Fibroblast of villous mesenchyme (primary cell): ENCODE data around the gene CHPF2. TPM values are rescaled to one million over a fixed set of nuclear protein-coding genes. Genes with fewer than 3 reads are reported as not detected.

Source experiments
- DNase-seq: peaks from one replicate; pipeline ENCODE4 v3.0.0-alpha.2; 2010; ENCODE audit warnings: low read depth
- H3K4me3 ChIP-seq: 2 replicates; pipeline ENCODE4 v1.5.1; 2011; ENCODE audit warnings: low read depth, mild to moderate bottlenecking, low read length
- total RNA-seq: library from RNA; depleted of rRNA; stranded (reverse); fragments of >200 nt; gene quantifications from 2 replicates; pipeline ENCODE4 v1.2.3, GENCODE V29; 2012
- TF ChIP-seq, protein P1 (sequence below): IDR thresholded peaks from 2 replicates; pipeline ENCODE4 v1.5.1; 2012; ENCODE audit warnings: low read depth, mild to moderate bottlenecking, low read length; ENCODE audit not compliant: insufficient read depth

CHPF2 gene
- total RNA-seq, 1 donor = 90.7 TPM

DNA sequence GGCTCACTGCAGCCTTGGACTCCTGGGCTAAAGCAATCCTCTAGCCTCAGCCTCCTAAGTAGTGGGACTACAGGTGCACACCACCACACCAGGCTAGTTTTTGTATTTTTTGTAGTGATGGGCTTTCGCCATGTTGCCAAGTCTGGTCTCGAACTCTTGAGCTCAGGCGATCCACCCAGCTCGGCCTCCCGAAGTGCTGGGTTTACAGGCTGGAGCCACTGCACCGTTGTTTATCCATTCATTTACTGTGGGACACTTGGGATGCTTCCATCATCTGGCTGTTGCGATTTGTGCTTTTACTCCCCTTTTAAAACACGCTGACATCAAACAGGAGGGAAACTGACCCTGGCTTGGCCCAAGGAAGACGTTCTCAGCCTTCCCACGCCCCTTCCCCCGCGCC, 46.7 kb downstream of the CHPF2 start:
- no peak overlapping the region for H3K4me3 ChIP-seq
- no peak for DNase-seq
- TF ChIP-seq, protein P1, sequence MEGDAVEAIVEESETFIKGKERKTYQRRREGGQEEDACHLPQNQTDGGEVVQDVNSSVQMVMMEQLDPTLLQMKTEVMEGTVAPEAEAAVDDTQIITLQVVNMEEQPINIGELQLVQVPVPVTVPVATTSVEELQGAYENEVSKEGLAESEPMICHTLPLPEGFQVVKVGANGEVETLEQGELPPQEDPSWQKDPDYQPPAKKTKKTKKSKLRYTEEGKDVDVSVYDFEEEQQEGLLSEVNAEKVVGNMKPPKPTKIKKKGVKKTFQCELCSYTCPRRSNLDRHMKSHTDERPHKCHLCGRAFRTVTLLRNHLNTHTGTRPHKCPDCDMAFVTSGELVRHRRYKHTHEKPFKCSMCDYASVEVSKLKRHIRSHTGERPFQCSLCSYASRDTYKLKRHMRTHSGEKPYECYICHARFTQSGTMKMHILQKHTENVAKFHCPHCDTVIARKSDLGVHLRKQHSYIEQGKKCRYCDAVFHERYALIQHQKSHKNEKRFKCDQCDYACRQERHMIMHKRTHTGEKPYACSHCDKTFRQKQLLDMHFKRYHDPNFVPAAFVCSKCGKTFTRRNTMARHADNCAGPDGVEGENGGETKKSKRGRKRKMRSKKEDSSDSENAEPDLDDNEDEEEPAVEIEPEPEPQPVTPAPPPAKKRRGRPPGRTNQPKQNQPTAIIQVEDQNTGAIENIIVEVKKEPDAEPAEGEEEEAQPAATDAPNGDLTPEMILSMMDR = no peak

DNA sequence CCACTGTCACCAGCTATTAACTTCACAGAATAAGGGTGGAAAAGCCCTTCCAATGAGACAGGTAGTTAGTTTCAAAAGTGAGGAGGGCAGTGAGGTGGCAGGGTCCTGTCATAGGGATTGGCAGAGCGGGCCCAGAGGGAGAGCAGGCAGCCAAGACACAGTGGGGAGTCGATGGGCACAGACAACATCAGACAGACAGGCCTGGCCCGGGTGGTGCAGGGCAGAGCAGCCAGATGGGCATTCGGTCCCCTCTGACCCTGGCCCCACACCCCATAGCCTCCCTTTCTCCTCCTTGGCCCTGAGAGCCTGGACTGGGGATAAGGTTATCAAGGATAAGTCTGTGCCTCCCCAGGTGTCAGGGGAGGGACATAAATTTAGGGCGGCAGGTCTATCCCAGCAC, 47.6 kb downstream of the CHPF2 start:
- TF ChIP-seq, protein P1 = no peak
- H3K4me3 ChIP-seq = no peak overlapping the region
- no peak for DNase-seq

DNA sequence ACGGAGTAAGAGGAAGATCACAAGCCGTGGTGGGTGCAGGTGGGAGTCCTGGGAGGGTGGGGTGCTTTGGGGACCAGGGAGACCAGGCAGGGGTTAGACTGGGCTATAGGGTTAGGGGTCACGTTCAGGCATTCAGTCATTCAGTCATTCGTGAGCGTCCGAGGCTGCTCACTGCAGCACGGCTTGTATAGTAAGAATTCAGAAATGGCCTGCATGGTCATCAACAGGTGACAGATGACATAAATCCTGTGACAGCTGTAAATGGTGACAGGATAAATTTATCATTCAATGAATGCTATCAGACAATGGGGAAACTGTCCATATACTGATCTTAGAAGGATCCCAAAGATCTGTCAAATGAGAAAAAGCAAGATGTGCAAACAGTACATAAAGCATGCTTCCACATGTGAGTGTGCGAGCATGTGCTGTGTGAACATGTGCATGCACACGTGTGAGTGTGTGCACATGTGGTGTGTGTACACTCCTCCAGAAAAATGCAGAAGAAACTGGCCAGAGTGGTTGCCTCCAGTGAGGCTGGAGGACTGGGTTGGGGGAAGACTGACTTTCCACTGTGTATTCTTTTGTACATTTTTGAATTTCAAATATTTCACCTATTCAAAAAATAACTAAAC, 48.2 kb downstream of the CHPF2 start:
- H3K4me3 ChIP-seq = no peak overlapping the region
- TF ChIP-seq, protein P1 = no peak
- no peak for DNase-seq

DNA sequence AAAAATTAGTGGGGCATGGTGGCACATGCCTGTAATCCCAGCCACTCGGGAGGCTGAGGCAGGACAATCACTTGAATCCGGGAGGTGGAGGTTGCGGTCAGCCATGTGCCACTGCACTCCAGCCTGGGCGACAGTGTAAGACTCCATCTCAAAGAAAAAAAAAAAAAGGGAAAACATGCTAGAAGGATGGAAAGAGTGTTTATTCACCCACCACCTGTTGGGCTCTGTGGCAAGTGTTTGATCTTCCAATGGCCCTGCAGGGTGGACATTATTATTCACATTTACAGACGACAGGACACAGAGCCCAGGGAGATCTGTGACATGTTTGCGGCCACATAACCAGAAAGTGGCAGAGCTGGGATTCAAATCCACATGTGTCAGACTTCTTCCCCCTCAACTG, 49.4 kb downstream of the CHPF2 start:
- TF ChIP-seq, protein P1 = no peak
- H3K4me3 ChIP-seq = no peak overlapping the region
- DNase-seq = no peak

DNA sequence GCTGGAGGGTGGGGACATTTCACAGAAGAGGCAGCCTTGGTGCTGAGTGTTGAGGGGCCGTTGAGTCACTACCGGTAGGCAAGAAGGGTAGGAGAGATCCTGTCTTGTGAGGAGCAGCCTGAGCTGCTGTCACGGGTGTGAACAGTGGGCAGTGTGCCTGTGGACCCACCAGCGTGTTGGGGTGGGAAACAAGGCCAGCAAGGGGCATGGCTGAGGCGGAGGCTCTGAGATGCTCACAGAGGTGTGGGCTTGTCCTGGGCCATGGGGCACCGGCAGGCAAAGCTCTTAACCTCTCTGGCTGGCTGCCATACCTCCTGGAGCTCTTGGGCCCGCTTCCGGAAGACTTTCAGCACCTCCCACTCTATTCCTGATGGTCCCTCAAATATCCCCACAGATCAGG, 49.8 kb downstream of the CHPF2 start:
- no peak for DNase-seq
- TF ChIP-seq, protein P1 = no peak
- no peak overlapping the region for H3K4me3 ChIP-seq

DNA sequence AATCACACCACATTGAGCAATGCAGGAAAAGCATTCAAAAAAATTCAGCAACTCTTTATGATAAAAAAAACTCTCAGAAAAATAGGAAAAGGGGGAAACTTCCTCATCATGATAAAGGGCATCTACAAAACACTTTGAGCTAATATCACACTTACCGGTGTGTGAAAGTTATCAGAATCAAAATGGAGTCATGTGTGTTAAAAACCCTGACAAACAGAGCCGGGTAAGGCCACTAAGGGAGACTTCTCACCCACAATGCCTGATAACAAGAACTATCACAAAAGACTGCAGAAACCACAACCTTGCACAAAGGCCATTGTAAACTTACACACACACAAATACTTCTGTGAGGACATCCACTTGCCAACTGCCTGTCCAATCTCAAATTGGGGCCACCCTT, 51.0 kb downstream of the CHPF2 start:
- DNase-seq = no peak
- TF ChIP-seq, protein P1 = no peak
- no peak overlapping the region for H3K4me3 ChIP-seq

DNA sequence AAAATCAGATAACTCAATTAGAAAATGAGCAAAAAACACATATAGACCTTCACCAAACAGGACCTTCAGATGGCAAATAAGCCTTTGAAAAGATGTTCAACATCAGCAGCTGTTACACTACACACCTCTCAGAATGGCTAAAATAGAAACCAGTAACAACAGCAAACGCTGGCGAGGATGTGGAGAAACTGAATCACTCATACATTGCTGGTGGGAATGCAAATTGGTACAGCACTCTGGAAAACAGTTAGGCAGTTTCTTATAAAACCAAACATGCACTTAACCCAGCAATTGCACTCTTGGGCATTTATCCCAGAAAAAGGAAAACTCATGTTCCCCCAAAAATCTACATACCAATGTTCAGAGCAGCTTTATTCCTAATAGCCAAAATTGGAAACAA, 53.9 kb downstream of the CHPF2 start:
- H3K4me3 ChIP-seq = no peak overlapping the region
- DNase-seq = no peak
- TF ChIP-seq, protein P1 = no peak
